Measurements from ENCODE around the gene HTR2A.

Gene HTR2A

GRCh38 chr13:46822551-46822950, 74.3 kb downstream of the HTR2A start:
- H3K9me3 ChIP-seq (ENCODE audit: insufficient read depth, low read length) = no peaks in the 10 kb centered on the region
- no peaks in the 10 kb centered on the region for H3K27me3 ChIP-seq (ENCODE audit: low read length)
- no peaks in the 10 kb centered on the region for H3K9me2 ChIP-seq (replicated peaks; ENCODE audit: insufficient read depth, low read length)
- no peaks in the 10 kb centered on the region for H3K36me3 ChIP-seq (ENCODE audit: low read length)
- no peak overlapping the region for H3K4me2 ChIP-seq (ENCODE audit: low read depth, low read length, poor library complexity, severe bottlenecking)
- no peaks in the 10 kb centered on the region for H4K20me1 ChIP-seq (ENCODE audit: low read depth, low read length)
- H3K4me3 ChIP-seq (ENCODE audit: insufficient read depth, low read length, poor library complexity, severe bottlenecking) = no peak overlapping the region
- no peak for TF ChIP-seq EZH2phosphoT487 (conservative IDR thresholded peaks at IDR 0.05; ENCODE audit: low read length)
- TF ChIP-seq, protein P1, sequence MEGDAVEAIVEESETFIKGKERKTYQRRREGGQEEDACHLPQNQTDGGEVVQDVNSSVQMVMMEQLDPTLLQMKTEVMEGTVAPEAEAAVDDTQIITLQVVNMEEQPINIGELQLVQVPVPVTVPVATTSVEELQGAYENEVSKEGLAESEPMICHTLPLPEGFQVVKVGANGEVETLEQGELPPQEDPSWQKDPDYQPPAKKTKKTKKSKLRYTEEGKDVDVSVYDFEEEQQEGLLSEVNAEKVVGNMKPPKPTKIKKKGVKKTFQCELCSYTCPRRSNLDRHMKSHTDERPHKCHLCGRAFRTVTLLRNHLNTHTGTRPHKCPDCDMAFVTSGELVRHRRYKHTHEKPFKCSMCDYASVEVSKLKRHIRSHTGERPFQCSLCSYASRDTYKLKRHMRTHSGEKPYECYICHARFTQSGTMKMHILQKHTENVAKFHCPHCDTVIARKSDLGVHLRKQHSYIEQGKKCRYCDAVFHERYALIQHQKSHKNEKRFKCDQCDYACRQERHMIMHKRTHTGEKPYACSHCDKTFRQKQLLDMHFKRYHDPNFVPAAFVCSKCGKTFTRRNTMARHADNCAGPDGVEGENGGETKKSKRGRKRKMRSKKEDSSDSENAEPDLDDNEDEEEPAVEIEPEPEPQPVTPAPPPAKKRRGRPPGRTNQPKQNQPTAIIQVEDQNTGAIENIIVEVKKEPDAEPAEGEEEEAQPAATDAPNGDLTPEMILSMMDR (IDR thresholded peaks at IDR 0.05; ENCODE audit: insufficient read depth, low read length, poor library complexity, severe bottlenecking) = no peak
- H3K9ac ChIP-seq (ENCODE audit: low read length) = no peak overlapping the region
- H3K79me2 ChIP-seq (ENCODE audit: insufficient read depth, low read length) = no peaks in the 10 kb centered on the region
- H2AFZ ChIP-seq (ENCODE audit: low read depth, low read length, severe bottlenecking) = no peak overlapping the region
- no peaks in the 10 kb centered on the region for H3F3A ChIP-seq (ENCODE audit: insufficient read depth)
- no peak overlapping the region for H3K27ac ChIP-seq (ENCODE audit: low read depth, low read length)

DNA sequence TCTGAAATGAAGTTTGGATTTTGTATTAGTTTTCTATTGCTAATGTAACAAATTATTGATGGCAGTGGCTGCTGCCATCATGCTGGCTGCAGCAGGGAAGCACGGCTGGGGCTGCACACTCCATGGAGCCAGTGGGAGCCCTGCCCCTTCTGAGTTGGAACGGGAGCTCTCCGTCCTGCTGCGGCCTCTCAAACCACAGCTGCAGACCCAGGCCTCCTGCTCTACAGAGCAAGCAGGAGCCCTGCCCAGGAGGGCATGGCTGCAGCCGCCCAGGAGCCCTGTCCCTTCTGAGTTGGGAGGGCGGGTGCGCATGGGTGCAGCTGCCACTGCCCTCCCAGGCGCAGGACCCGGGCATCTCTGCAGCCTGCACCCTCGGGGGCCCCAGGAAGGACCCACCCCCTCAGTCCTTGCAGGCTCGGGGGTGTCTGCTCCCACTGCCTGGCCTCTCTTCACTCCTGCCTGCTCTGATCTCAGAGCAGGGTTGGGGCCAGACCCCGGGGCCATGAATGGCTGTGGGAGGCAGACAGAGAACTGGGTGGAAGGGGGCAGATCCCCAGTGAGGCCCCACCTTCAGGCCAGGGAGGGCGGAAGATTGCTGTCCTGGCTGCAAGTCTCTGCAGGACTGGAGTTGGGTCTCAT, 78.9 kb downstream of the HTR2A start:
- Histone ChIP-seq H3K9me2 (replicated peaks; ENCODE audit: insufficient read depth, low read length) (no peaks in the 10 kb centered on the region), H3K4me2 (ENCODE audit: low read depth, low read length, poor library complexity, severe bottlenecking) (no peak overlapping the region), H3K9me3 (ENCODE audit: insufficient read depth, low read length) (0 out of 2 replicates have a peak, but pooled peaks cover under 1% of the 10 kb centered on the region), H3K9ac (ENCODE audit: low read length) (no peak overlapping the region), H3K79me2 (ENCODE audit: insufficient read depth, low read length) (no peaks in the 10 kb centered on the region), H4K20me1 (ENCODE audit: low read depth, low read length) (no peaks in the 10 kb centered on the region), H3K27ac (ENCODE audit: low read depth, low read length) (no peak overlapping the region), H3F3A (ENCODE audit: insufficient read depth) (no peaks in the 10 kb centered on the region), H3K4me3 (ENCODE audit: insufficient read depth, low read length, poor library complexity, severe bottlenecking) (no peak overlapping the region), H2AFZ (ENCODE audit: low read depth, low read length, severe bottlenecking) (no peak overlapping the region), H3K27me3 (ENCODE audit: low read length) (no peaks in the 10 kb centered on the region), H3K36me3 (ENCODE audit: low read length) (no peaks in the 10 kb centered on the region)
- TF ChIP-seq, protein P1 (IDR thresholded peaks at IDR 0.05; ENCODE audit: insufficient read depth, low read length, poor library complexity, severe bottlenecking) = no peak
- no peak for TF ChIP-seq EZH2phosphoT487 (conservative IDR thresholded peaks at IDR 0.05; ENCODE audit: low read length)

- peaks cover 9% of the 10 kb centered on the region; the same call in 1 of the 2 replicates for H3K9me3 ChIP-seq (ENCODE audit: insufficient read depth, low read length)
- H3F3A ChIP-seq (ENCODE audit: insufficient read depth) = no peaks in the 10 kb centered on the region
- H3K79me2 ChIP-seq (ENCODE audit: insufficient read depth, low read length) = no peaks in the 10 kb centered on the region
- H3K4me2 ChIP-seq (ENCODE audit: low read depth, low read length, poor library complexity, severe bottlenecking) = no peak overlapping the region
- H4K20me1 ChIP-seq (ENCODE audit: low read depth, low read length) = no peaks in the 10 kb centered on the region
- H3K9me2 ChIP-seq (replicated peaks; ENCODE audit: insufficient read depth, low read length) = no peaks in the 10 kb centered on the region
- no peak overlapping the region for H2AFZ ChIP-seq (ENCODE audit: low read depth, low read length, severe bottlenecking)
- no peak overlapping the region for H3K27ac ChIP-seq (ENCODE audit: low read depth, low read length)
- no peaks in the 10 kb centered on the region for H3K27me3 ChIP-seq (ENCODE audit: low read length)
- no peaks in the 10 kb centered on the region for H3K36me3 ChIP-seq (ENCODE audit: low read length)
- H3K4me3 ChIP-seq (ENCODE audit: insufficient read depth, low read length, poor library complexity, severe bottlenecking) = no peak overlapping the region
- no peak overlapping the region for H3K9ac ChIP-seq (ENCODE audit: low read length)
- TF ChIP-seq, protein P1 (IDR thresholded peaks at IDR 0.05; ENCODE audit: insufficient read depth, low read length, poor library complexity, severe bottlenecking) = no peak
- TF ChIP-seq EZH2phosphoT487 (conservative IDR thresholded peaks at IDR 0.05; ENCODE audit: low read length) = no peak
Observed at GRCh38 chr13:46817095-46817494, 79.8 kb downstream of the HTR2A start.

Measured in SU-DHL-6 (cell line).